ENCODE data around the gene CDH22.

CDH22 gene

GRCh38 chr20:46316984-46317684 is 8.8 kb upstream of the CDH22 start:
- no peak for TF ChIP-seq CTCF (conservative IDR thresholded peaks at IDR 0.05)
- no peak overlapping the region for H3K27ac ChIP-seq

- no peak overlapping the region for H3K27ac ChIP-seq
- no peak for TF ChIP-seq CTCF (conservative IDR thresholded peaks at IDR 0.05)
Measured at GRCh38 chr20:46315311-46315710, 7.0 kb upstream of the CDH22 start.

DNA sequence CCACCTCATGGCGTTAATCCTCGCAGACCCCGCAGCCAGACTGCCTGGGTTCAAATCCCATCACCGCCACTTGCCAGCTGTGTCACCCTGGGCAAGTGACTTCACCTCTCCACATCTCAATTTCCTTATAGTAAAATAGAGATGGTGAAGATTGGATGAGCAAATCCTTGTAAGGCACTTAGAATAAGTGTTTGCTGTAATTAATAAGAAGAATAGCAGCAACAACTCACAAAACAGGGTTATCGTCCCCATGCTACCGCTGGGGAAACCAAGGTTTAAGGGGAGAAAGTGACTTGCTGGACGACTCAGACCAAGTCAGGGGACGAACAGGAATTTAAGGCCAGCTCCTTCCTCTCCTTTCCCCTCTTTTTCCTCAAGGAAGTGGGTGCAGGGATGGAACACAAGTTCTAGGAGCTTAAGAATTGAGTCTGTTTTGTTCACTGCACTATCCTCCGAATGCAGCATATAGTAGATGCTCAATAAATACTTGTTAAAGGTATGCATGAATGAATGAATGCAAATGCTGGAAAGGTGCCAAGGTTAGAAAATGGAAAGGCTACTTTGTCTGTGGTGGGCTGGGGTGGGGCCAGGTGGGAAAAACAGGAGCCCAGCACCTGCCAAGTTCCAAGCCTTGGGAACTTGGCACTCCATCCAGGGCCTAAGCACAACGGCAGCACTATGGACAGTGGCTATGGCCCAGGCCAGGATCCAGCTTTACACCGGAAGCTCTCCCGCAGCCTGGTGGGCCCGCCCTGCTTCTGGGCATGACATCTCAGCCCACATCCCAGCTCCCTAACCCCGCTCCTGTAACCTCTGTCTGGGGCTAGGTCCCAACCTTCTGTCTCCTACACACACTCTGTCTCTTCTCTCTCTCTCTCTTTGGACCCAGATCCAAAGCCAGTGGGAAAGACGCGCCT is 4.9 kb upstream of the CDH22 start:
- no peak for TF ChIP-seq CTCF (conservative IDR thresholded peaks at IDR 0.05)
- H3K27ac ChIP-seq, result no peak overlapping the region

- TF ChIP-seq CTCF (conservative IDR thresholded peaks at IDR 0.05), result no peak; the same call in 1 of the 2 replicates
- no peak overlapping the region for H3K27ac ChIP-seq
Measured at GRCh38 chr20:46312075-46312944, 4.0 kb upstream of the CDH22 start.

DNA sequence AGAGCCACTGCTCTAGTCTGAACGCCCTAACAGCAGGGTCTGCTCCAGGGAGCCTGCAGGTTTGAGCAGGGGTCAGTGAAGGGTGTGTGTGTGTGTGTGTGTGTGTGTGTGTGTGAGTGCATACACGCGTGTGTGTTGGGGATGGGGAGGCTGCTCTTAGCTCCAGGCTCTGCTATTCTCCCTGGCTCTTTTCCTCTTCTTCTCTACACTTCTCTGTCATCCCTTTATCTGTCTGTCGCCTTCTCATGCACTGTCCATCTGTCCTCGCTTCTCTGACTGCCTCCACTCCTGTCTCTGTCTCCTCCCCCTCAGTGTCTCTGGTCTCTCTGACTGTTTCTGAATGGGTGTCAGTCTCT is 3.4 kb upstream of the CDH22 start:
- TF ChIP-seq CTCF (conservative IDR thresholded peaks at IDR 0.05), result no peak
- H3K27ac ChIP-seq, result no peak overlapping the region

DNA sequence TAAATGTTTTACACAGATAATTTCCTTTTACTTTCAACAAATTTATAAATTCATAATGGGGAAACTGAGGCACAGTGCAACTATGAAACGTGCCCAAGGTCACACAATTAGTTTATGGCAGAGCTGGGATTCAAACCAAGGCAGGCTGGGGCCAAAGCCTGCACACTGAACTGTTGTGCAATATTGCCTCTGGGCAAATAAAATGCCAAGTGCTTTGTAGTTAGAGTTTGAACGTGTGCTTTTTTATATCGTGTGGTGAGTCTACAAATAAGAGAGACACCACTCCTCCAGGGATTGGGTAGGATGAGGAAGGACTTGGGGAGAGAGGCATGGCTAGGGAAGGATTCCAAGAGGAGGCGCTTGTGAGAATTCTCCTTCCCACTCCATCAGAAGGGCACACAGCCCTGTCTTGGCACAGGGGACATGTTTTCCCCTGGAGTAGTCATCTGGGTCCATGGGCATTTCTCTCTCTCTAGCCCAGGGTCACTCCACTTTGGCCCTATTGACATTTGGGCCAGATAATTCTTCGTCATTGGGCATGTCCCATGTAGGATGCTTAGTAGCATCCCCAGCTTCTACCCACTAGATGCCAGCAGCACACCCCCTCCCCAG is 2.8 kb upstream of the CDH22 start:
- TF ChIP-seq CTCF (conservative IDR thresholded peaks at IDR 0.05), result no peak
- no peak overlapping the region for H3K27ac ChIP-seq

All from VCaP (cell line).